ENCODE measurements around the gene CDC6.

Gene CDC6, protein sequence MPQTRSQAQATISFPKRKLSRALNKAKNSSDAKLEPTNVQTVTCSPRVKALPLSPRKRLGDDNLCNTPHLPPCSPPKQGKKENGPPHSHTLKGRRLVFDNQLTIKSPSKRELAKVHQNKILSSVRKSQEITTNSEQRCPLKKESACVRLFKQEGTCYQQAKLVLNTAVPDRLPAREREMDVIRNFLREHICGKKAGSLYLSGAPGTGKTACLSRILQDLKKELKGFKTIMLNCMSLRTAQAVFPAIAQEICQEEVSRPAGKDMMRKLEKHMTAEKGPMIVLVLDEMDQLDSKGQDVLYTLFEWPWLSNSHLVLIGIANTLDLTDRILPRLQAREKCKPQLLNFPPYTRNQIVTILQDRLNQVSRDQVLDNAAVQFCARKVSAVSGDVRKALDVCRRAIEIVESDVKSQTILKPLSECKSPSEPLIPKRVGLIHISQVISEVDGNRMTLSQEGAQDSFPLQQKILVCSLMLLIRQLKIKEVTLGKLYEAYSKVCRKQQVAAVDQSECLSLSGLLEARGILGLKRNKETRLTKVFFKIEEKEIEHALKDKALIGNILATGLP

DNA sequence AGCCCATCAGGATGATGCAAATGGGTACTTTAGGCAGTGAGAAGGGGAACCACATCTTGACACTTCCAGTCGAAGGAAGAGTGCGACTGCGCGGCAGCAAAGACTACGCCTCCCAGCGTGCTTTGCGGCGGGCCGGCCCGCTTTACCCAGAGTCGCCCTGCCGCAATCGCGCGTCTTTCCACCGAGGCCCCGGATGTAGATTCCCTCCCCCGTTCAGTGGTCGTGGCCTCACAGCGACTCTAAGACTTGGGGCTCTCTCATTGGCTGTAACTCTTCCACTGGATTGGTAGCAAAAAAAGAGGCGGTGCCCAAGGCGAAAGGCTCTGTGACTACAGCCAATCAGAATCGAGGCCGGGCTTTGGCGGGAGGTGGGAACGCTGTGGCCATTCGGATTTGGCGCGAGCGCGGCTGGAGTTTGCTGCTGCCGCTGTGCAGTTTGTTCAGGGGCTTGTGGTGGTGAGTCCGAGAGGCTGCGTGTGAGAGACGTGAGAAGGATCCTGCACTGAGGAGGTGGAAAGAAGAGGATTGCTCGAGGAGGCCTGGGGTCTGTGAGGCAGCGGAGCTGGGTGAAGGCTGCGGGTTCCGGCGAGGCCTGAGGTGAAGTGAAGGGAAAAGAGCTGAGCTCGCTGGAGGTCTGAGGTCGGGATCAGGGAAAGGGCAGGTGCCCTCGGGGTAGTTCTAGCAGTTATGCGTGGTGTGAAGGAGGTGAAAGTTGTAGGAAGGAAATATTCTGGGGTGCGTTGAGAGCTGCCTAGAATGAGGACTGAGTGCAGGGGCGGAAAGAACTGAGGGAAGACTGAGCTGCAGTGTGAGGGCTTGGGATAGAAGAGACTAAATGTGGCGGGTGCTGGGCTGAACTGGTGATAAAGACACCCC is at the start of gene CDC6:
TSS of gene CDC6 (plus strand) at position 386 of the 876 bp plus-strand sequence. CDS start 1,542 bp downstream, outside the sequence.
- DNase-seq, result no peak

DNA sequence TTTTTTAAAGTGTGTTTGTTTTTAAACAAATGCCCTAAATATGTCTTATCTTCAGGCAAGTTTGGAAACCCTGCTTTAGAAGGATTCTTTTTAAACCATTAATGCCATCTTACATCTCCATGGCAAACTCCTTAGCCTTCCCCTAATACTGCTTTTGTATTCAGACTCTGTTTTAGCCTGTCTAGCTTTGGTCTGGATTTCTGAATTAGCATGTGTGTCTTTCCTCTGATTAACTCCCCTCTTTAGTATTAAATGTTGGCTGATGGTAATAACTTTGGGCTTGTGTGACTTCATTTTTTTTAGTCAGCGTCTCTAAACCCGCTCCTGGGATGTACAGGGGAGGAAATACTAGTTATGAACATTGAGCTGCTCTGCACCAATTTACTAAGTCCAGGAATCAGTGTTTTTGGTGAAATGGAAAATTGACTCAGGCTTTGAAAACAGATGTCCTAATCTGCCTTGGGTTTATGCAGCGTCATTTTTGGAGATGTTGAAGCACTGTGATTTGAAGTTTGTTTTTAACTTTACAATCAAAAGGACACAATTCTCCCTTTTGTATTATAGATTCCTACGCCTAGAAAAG is 46.3 kb upstream of the CDC6 start:
- no peak for DNase-seq

DNA sequence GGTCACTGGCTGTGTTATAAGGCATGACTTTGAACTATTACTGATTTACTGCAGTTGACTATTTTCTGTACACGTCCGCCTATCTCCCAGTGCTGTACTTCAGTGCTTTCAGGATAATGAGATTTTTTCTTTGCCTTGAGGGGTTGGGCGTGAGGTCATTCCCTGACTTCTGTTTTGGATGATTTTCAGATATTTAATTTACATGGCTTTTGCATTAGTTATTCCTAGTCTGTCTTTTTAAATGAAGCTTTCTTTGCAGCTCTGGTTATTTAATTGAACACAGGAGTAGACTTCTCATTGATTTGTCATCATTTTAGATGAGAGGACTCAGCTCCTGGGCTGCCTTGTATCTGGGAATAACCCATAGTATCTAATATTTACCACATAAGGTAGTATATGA is 44.9 kb upstream of the CDC6 start:
- no peak for DNase-seq

DNA sequence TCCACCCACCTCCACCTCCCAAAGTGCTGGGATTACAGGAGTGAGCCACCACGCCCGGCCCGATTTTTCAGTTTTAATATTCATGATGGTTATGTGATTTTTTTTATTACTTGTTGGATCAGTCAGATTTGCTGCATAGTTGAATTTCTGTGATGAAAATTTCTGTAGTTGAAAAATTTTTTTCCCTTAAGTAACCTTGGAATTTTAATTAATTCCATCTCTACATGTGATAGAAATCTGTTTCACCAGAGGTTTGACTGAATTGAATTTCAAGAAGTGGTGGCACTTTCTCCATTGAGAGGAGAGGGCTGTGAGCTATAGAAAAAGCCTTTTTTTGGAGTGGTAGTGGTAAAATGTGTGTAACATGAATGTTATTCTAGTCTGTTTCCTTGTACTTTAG is 43.9 kb upstream of the CDC6 start:
- DNase-seq, result no peak

DNA sequence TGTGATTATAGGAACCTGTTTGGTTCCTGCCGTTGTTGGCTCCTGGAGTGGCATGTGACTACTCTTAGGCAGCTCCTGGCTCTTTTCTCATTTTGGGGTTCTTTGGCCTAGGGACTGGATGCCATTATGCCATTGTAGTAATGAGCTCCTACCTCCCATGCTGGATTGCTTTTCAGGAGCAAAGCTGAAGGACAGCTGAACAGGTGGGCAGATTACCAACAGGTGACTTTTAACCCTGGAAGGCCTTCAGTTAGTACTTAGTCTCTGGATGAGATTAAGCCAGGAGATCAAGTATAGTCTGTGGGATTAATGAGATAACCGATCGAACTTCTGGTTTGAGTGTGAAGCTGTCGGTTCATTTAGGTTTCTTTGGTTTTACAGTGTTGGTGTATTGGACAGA is 43.4 kb upstream of the CDC6 start:
- no peak for DNase-seq

DNA sequence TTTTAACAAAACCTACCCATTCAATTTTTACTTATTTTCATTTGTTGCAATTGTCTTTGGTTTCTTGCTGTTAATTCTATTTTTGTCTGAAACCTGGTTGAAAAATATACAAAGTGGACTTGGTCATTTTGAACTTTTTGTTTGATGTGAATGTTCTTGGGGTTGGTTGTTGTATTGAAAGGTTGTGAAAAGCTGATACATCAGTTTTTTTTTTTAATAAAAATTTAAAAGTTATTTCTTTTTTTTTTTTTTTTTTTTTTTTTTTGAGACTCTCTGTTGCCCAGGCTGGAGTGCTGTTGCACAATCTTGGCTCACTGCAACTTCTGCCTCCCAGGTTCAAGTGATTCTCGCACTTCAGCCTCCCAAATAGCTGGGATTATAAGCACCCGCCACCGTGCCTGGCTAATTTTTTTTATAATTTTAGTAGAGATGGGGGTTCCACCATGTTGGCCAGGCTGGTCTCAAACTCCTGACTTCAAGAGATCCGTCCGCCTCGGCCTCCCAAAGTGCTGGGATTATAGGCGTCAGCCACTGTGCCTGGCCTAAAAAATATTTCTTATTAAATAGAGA is 39.7 kb upstream of the CDC6 start:
- DNase-seq, result no peak

DNA sequence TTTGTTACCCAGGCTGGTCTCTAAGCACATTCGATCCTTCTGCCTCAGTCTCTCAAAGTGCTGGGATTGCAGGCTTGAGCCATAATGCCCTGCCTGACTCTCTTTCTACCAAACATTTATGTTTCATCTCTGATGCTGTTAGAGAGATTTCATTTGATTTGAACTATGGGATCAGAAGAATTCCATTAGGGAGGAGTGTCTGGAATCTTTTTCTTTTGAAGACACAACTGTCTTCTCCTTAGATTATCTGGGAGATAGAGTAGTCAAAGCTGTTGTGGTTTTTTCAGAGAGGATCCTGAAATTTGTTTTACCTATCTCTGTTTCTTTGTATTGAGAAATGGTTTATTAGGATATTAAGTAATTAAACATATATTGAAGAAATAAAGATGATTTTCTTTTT is 39.2 kb upstream of the CDC6 start:
- DNase-seq, result no peak

DNA sequence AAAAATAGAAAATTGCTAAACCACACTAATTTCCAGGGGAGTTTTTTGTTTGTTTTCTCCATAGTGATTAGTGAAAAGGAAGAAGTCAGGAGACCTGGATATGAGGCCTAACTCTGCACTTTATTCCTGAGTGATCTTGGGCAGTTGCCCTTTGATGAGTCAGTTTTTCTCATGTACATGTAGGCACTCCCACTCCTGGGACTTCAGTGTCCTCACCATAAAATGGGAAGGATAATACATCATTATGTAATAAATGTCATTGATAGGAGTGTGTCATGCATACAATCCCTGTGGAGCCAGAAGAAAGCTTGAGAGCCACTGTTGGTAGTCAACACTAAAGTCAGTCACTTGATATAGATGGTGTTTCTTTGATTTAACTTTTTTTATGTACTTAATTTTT is 36.1 kb upstream of the CDC6 start:
- no peak for DNase-seq

DNA sequence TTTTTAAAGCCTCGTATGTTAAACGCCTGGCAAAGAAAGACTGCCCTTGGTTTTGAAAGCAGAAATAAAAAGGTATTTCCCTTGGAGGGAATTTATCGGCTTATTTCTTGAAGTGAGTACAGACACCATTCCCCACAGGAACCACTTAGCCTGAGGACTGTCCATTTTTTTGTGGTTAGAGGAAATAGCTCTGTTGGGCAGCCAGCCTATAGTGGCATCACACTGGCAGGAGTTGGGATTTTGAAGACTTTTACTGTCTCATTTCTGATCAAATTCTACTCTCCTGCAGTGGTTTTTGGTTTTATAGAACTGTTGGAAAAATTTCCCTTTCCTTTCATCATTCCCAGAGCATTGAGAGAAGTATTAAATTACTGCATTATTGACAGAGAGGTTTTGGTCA is 34.1 kb upstream of the CDC6 start:
- DNase-seq, result no peak

DNA sequence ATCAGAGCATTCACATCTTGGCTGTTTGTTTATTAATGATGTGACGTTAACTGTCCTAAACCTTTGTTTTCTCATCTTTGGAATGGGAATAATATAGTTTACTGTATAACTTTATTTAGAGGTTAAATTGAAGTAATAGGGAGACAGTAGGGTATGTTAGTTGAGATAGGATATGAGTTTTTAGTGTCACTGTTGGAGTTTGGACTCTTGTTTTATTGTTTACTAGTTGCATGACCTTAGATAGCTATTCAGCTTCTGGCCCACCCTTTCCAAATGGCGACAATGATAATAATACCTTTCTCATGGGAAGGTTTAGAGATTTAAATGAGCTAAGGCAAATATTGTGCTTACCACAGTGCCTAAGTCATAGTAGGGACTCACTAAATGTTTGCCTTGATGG is 28.2 kb upstream of the CDC6 start:
- DNase-seq, result no peak

DNA sequence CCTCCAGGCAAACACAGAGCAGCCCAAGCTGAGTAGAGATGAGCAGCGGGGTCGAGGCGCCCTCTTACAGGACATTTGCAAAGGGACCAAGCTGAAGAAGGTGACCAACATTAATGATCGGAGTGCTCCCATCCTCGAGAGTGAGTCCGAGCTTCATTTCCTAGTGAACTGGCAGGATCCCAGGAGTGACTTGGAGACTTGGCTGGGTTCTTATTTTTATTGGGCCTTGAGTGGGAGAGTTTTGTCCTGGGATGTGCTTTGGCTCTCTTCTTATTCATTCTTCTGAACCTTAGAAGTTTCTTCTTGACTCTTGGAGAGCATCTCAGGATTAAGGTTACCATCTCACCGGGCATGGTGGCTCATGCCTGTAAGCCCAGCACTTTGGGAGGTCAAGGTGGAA is 27.2 kb upstream of the CDC6 start:
- DNase-seq, result no peak

DNA sequence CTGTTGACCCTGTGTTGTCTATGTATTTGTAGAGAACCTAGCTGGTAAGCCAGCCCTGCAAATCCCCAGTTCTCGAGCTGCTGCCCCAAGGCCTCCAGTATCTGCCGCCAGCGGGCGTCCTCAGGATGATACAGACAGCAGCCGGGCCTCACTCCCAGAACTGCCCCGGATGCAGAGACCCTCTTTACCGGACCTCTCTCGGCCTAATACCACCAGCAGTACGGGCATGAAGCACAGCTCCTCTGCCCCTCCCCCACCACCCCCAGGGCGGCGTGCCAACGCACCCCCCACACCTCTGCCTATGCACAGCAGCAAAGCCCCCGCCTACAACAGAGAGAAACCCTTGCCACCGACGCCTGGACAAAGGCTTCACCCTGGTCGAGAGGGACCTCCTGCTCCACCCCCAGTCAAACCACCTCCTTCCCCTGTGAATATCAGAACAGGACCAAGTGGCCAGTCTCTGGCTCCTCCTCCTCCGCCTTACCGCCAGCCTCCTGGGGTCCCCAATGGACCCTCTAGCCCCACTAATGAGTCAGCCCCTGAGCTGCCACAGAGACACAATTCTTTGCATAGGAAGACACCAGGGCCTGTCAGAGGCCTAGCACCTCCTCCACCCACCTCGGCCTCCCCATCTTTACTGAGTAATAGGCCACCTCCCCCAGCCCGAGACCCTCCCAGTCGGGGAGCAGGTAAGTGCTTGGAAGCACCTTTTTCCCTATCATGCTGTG is 23.1 kb upstream of the CDC6 start:
- no peak for DNase-seq

DNA sequence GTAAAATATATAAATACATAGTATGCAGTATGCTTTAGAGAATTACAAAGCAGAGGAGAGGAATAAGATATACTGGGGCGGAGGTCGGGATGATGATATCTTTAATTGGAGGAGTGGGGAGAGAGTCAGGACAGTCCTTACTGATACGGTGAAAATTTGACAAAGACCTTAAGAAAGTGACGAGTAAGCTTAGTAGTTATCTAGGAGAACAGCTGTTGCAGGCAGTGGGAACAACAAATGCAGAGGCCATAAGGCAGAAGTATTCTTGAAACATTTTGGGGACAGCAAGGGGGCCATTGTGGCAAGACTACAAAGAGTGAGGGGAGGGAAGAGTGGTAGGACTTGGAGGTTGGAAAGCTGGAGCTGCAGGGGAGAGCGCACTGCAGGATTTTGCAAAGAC is 22.3 kb upstream of the CDC6 start:
- DNase-seq, result no peak

DNA sequence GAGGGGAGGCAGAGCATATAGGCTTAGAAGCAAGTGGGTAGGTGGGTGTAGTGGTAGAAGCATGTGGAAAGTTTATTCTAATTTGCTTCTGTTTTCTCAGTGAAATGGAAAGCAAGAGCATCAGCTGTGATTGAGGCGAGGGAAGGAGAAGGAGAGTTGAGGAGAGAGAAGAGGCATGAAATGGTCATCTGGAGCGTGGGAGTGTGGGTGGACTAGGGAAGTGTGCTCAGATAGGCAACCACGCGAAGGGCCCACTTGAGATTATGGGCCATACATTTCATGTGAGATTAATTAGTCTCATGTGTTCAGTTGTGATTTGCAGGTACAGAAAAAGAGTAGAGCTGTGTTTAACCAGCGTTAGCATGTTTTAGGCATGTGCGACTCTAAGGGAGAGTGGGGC is 20.8 kb upstream of the CDC6 start:
- DNase-seq, result no peak

DNA sequence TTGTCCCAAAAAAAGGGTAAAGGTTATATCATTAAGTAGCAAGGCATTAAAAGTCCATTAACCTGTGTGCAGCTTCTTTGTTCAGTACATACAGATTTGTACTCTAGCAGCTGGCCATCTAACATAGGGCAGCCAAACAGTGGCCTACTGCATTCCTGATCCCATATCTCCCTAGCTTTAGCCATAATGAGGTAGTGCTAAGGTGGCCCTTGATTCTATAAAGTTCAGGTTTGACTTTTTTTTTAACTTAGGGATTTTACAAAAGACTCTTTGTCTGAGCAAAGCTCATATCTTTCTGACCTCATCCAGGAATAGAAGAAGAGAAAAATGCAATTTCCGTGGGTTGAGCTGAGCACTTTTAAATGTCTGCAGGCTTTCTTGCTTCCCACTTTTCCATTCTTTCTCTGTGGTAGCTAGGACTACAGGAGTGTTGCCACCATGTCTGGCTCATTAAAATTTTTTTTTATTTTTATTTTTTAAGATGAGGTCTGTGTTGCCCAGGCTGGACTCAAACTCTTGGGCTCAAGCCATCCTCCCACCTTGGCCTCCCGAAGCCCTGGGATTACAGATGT is 19.5 kb upstream of the CDC6 start:
- DNase-seq, result no peak

DNA sequence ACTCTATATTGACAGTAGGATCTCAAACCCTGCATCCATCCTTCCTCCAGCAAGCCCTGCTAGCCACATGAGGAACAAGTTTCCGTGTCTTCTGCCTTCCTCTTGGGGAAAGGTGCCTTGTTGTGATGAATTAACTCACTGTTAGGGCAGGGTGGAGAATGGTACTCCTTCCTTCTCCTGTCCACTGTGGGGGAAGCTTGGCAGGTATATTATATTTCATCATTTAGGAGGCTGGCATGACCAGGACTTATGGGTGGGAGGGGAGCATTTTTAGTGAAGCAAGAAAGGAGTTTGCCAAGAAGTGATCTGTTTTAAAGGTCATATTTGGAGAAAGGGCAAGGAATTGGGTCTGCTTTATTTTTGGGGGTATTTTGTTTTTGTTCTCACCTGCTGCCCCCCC is 9.3 kb upstream of the CDC6 start:
- DNase-seq, result no peak

DNA sequence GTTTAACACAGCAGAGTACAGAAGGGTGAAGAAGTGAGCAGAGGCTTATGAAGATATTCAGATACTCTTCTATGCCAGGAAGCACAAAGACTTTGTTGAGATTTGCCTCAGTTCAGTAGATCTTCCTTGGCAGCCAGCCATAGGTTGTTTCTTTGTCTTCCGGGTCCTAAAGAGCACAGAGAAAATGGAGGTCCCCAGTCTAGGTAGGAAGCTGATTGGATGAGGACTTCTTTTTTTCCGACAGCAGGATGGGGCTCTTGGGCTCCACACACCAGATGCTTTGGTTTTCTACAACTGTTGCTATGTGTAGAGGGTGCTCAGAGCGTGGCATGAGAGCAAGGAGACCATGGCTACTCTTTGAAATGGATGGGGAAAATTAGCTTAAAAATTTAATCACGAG is 8.3 kb upstream of the CDC6 start:
- no peak for DNase-seq

DNA sequence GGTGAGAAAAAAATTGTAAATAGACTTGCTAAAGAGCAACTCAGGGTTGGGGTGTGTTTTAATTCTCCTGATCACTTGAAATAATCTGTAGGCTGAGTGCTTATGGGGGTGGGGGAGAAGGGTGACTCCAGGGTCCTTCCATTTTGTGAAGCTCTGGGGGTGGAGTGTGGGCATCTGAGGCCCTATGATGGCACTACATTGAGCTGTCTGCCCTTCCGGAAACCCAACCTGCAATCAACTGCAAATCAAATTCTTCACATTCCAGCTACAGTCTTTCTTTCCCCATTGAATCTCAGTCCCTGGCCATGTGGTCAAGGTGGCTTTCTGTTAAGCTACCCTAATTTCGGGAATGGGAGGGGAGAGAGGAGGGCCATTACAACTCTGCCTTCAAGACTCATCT is 6.0 kb upstream of the CDC6 start:
- DNase-seq, result no peak

DNA sequence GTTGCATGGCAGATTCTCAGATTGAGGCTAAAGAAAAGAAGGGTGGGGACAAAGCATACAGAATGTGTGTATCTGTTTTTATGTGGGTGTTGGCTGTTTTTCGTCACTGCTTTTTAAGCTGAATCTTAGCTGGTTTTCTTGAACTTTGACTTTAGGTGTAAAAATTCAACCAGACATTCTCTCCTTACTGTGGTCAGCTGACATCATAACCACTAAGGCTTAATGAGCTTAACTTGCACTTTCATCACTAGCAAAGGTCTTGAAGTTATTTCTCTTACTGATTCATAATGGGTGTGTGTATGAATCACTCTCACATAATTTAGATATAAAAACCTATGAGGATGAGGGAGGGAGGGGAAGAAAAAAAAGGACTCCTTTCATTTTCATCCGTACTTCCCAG is 4.0 kb upstream of the CDC6 start:
- no peak for DNase-seq

DNA sequence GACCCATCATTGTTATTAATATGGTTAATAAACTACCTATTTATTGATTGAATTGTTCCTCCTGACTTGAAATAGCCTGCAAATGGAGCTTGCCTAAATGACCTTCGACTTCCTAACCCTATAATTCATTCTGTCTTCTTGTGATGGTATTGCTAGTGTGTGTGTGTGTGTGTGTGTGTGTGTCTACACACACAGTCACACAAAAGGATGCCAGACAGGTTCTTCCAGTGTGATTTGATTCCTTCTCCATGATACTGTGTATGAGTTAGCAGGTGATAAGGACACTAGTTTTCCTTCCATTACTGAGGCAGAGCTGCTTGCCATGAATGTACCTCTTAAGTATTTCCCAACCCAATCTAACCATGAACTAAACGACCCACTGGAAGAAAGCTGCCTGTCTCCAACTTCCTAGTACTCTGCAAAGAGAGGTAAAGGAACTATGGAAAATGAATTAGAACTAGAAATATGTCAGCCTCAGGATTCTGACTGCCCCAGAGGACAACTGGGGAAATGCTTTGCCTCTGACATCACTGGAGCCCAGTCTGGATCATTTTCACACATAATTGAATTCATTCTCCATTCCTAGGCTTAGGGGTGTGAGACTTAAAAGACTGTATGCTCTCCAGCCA is 3.5 kb upstream of the CDC6 start:
- DNase-seq, result no peak

DNA sequence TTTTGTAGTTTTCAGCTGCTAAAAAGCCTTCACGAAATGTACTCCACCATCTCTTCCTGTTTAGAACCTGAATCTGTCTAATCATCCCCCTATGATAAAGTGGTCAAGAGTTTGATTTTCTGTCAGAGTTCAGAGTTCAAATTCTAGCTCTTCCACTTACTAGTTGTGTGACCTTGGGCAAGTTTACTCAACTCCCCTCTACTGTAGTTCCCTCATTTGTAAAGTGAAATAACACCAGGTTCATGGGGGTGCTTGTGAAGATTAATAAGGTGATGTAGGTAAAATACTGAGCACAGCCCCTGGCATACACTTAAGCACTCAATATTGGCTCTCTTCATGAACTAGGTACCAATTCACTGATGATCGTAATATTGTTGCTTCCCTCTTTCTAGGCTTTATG is 1.2 kb upstream of the CDC6 start:
- DNase-seq, result no peak

DNA sequence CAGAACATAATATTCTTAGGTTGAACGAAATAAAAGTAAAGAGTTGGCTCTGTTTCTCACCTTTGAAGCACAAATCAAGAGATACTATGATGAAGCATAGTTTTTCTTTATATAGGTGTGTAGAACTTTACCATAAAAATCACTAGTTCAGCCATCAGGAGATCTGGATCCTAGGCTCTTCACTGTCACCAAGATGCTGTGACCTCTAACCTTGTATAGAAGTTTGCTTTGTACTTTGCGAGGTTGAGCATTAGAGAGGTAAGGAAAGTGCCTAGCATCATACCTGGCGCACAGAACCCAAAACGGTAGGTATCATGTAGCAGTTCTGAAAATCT is 553 bp upstream of the CDC6 start:
- DNase-seq, result no peak
